22Rv1 (cell line): ENCODE data around the gene PLEKHA8.

Experiments used
- ZFX ChIP-seq: fragments of 450-650 bp; IDR thresholded peaks from 2 replicates; pipeline ENCODE4 v1.6.1; 2017; ENCODE audit warnings: antibody characterized with exemption, borderline replicate concordance
- TF ChIP-seq, protein P1 (sequence below): fragments of 450-650 bp; IDR thresholded peaks from 2 replicates; pipeline ENCODE4 v1.5.1; 2017; ENCODE audit warnings: mild to moderate bottlenecking

GRCh38 chr7:30135301-30136116 is 107.3 kb downstream of the PLEKHA8 start:
- TF ChIP-seq, protein P1, sequence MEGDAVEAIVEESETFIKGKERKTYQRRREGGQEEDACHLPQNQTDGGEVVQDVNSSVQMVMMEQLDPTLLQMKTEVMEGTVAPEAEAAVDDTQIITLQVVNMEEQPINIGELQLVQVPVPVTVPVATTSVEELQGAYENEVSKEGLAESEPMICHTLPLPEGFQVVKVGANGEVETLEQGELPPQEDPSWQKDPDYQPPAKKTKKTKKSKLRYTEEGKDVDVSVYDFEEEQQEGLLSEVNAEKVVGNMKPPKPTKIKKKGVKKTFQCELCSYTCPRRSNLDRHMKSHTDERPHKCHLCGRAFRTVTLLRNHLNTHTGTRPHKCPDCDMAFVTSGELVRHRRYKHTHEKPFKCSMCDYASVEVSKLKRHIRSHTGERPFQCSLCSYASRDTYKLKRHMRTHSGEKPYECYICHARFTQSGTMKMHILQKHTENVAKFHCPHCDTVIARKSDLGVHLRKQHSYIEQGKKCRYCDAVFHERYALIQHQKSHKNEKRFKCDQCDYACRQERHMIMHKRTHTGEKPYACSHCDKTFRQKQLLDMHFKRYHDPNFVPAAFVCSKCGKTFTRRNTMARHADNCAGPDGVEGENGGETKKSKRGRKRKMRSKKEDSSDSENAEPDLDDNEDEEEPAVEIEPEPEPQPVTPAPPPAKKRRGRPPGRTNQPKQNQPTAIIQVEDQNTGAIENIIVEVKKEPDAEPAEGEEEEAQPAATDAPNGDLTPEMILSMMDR: no peak
- no peak for TF ChIP-seq ZFX
